Dermis blood vessel endothelial cell (primary cell): ENCODE measurements around the gene MLANA. TPM values are rescaled to one million over a fixed set of nuclear protein-coding genes. Genes with fewer than 3 reads are reported as not detected.

Experiments
- total RNA-seq: library from RNA; depleted of rRNA; stranded (reverse); fragments of >200 nt; gene quantifications from 2 replicates; pipeline ENCODE4 v1.2.3, GENCODE V29; 2014

The MLANA gene
- total RNA-seq, 1 donor from 2014 or later: not detected

Other genes starting within 250 kb of the MLANA start
- 36.6 and 45.9 TPM in 2 replicates for gene ERMP1, start 57.8 kb upstream of the MLANA start, total RNA-seq
- gene RANBP6, start 124.7 kb downstream of the MLANA start, total RNA-seq: 40.7 and 42.6 TPM in 2 replicates